NT2/D1 (cell line): ENCODE measurements around the gene MARCHF9.
"Not testable (repeated sequence)": the region's sequence is repeated elsewhere in the genome, so short reads cannot be mapped to it uniquely, and the experiment has no call there.

ENCODE experiments used
- DNase-seq: peaks from one replicate; pipeline ENCODE4 v3.0.0-alpha.2; 2011; ENCODE audit warnings: low read depth, low spot score
- H3K27me3 ChIP-seq: 2 replicates; pipeline ENCODE4 v1.6.0; 2011; ENCODE audit warnings: mild to moderate bottlenecking; ENCODE audit not compliant: insufficient read length, insufficient read depth
- H3K36me3 ChIP-seq: 2 replicates; pipeline ENCODE4 v1.6.1; 2011; ENCODE audit warnings: mild to moderate bottlenecking, low read length, mixed read lengths; ENCODE audit not compliant: insufficient read depth, insufficient read length
- H3K4me1 ChIP-seq: 2 replicates; pipeline ENCODE4 v1.5.1; 2011; ENCODE audit not compliant: insufficient read depth, insufficient read length
- H3K4me3 ChIP-seq: 2 replicates; pipeline ENCODE4 v1.5.1; 2011; ENCODE audit warnings: low read depth; ENCODE audit not compliant: insufficient read length
- H3K9ac ChIP-seq: 2 replicates; pipeline ENCODE4 v1.6.0; 2011; ENCODE audit warnings: low read depth; ENCODE audit not compliant: insufficient read length
- H3K9me3 ChIP-seq: 2 replicates; pipeline ENCODE4 v1.5.1; 2011; ENCODE audit warnings: mild to moderate bottlenecking, low read length; ENCODE audit not compliant: insufficient read depth
- SUZ12 ChIP-seq: IDR thresholded peaks from 2 replicates; pipeline ENCODE4 v1.6.1; 2011; ENCODE audit not compliant: insufficient read length, insufficient read depth; ENCODE audit errors: extremely low read depth
- YY1 ChIP-seq: IDR thresholded peaks from 2 replicates; pipeline ENCODE4 v1.6.1; 2011; ENCODE audit not compliant: insufficient read length, insufficient read depth
- ZNF274 ChIP-seq: IDR thresholded peaks from 2 replicates; pipeline ENCODE4 v1.6.1; 2011; ENCODE audit warnings: mild to moderate bottlenecking, low read depth, low read length

Gene MARCHF9

GRCh38 chr12:57767305-57767698 lies 12.4 kb downstream of the MARCHF9 start:
- Histone ChIP-seq H3K9ac (peak overlapping the region; percentile 57), H3K9me3 (no peaks in the 10 kb centered on the region; the same call in 1 of the 2 replicates), H3K36me3 (peaks cover 45% of the 10 kb centered on the region), H3K27me3 (peaks cover 39% of the 10 kb centered on the region), H3K4me3 (peak overlapping the region; percentile 16), H3K4me1 (peaks cover 15% of the 10 kb centered on the region)
- DNase-seq, result no peak
- TF ChIP-seq SUZ12 (no peak), ZNF274 (no peak), YY1 (no peak)

- Histone ChIP-seq H3K36me3 (peaks cover 39% of the 10 kb centered on the region), H3K4me1 (peaks cover 15% of the 10 kb centered on the region), H3K27me3 (peaks cover 39% of the 10 kb centered on the region), H3K9ac (no peak overlapping the region), H3K4me3 (no peak overlapping the region), H3K9me3 (no peaks in the 10 kb centered on the region; the same call in 1 of the 2 replicates)
- no peak for DNase-seq
- TF ChIP-seq ZNF274 (no peak), YY1 (no peak), SUZ12 (no peak)
Measured at GRCh38 chr12:57767876-57768275, 13.0 kb downstream of the MARCHF9 start.

GRCh38 chr12:57769594-57769993 lies 14.7 kb downstream of the MARCHF9 start:
- DNase-seq, result no peak
- TF ChIP-seq ZNF274 (no peak), YY1 (no peak), SUZ12 (no peak)
- peaks cover 15% of the 10 kb centered on the region for H3K4me1 ChIP-seq
- H3K9me3 ChIP-seq, result no peaks in the 10 kb centered on the region
- no peak overlapping the region for H3K9ac ChIP-seq
- H3K4me3 ChIP-seq, result no peak overlapping the region
- H3K36me3 ChIP-seq, result peaks cover 38% of the 10 kb centered on the region
- peaks cover 23% of the 10 kb centered on the region for H3K27me3 ChIP-seq

GRCh38 chr12:57770734-57771133 lies 15.8 kb downstream of the MARCHF9 start:
- Histone ChIP-seq H3K4me1 (peaks cover 10% of the 10 kb centered on the region), H3K36me3 (peaks cover 42% of the 10 kb centered on the region), H3K9ac (peak overlapping the region; percentile 29), H3K9me3 (no peaks in the 10 kb centered on the region), H3K4me3 (no peak overlapping the region), H3K27me3 (peaks cover 12% of the 10 kb centered on the region)
- TF ChIP-seq ZNF274 (no peak), YY1 (no peak), SUZ12 (no peak)
- no peak for DNase-seq

- peaks cover 5% of the 10 kb centered on the region for H3K4me1 ChIP-seq
- peaks cover 42% of the 10 kb centered on the region for H3K36me3 ChIP-seq
- peak overlapping the region; percentile 95 for H3K9ac ChIP-seq
- H3K27me3 ChIP-seq, result peaks cover 6% of the 10 kb centered on the region
- no peaks in the 10 kb centered on the region for H3K9me3 ChIP-seq
- peak; percentile 92 for DNase-seq
- peak overlapping the region; percentile 94 for H3K4me3 ChIP-seq
- TF ChIP-seq SUZ12 (no peak), YY1 (no peak), ZNF274 (no peak)
Measured at GRCh38 chr12:57771236-57771872, 16.5 kb downstream of the MARCHF9 start.

GRCh38 chr12:57771873-57772428 lies 17.0 kb downstream of the MARCHF9 start, which contains the start of gene METTL1:
TSS of gene METTL1 (minus strand) at chr12:57772105. CDS start at chr12:57772083, 22 bp downstream.
- no peaks in the 10 kb centered on the region for H3K9me3 ChIP-seq
- H3K4me1 ChIP-seq, result peaks cover under 1% of the 10 kb centered on the region
- peaks cover 44% of the 10 kb centered on the region for H3K36me3 ChIP-seq
- TF ChIP-seq ZNF274 (no peak), YY1 (peak; percentile 68), SUZ12 (no peak)
- H3K27me3 ChIP-seq, result no peaks in the 10 kb centered on the region
- H3K4me3 ChIP-seq, result peak within 1 kb of the TSS; percentile 94
- H3K9ac ChIP-seq, result peak within 1 kb of the TSS; percentile 95
- peak; percentile 97 for DNase-seq

DNA sequence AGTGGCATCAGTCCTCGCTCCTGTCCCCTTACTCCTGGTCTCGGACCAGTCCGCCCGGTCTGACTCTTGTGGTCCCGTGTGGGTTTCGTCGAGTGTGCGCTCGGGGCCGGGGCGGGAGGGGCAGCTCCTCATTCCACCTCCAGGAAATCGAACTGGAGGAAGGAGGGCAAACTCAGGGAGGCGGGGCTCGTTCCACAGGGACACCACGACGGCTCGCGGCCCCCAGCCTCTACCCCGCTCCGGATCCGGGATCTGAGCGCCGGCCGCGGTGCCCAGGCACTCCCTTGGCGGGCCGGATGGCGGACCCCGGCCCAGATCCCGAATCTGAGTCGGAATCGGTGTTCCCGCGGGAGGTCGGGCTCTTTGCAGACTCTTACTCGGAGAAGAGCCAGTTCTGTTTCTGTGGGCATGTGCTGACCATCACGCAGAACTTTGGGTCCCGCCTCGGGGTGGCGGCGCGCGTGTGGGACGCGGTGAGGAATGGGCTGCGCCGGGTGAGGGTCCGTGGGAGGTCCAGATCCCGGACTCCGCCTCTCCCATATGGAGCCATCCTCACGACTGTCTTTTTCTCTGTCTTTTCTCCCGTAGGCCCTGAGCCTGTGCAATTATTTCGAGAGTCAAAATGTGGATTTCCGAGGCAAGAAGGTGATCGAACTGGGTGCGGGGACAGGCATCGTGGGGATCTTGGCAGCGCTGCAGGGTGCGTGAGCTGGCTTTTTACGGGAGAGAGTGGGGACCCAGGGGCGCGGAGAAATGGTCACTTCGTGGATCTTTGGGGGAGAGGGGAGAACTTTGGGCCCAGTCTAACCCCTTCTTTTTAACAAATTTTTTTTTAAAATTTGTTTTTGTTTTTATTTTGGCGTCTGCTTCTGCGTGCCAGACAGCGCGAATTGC lies 17.8 kb downstream of the MARCHF9 start, which contains the start of gene EEF1AKMT3:
Gene EEF1AKMT3, plus strand, starts transcription at position 186 of the 894 bp plus-strand sequence. Its CDS starts 111 bp downstream, at position 297.
- TF ChIP-seq ZNF274 (no peak), YY1 (no peak), SUZ12 (no peak)
- DNase-seq, result no peak
- peak within 1 kb of the TSS; percentile 95 for H3K9ac ChIP-seq

DNA sequence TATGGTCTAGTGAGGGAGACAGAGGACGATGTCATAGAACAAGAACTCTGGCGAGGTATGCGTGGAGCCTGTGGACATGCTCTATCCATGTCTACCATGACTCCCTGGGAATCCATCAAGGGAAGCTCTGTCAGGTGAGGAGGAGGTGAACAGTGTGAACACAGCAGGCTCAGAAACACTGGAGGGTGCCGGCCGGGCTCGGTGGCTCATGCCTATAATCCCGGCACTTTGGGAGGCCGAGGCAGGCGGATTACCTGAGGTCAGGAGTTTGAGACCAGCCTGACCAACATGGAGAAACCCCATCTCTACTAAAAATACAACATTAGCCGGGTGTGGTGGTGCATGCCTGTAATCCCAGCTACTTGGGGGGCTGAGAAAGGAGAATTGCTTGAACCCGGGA lies 19.7 kb downstream of the MARCHF9 start:
- H3K4me3 ChIP-seq, H3K4me1 ChIP-seq, H3K27me3 ChIP-seq, DNase-seq, H3K9me3 ChIP-seq, H3K9ac ChIP-seq: not testable (repeated sequence)
- peaks cover 20% of the 10 kb centered on the region for H3K36me3 ChIP-seq

More for the DNA sequence above, 17.8 kb downstream of the MARCHF9 start, which contains the start of gene EEF1AKMT3:
- Histone ChIP-seq H3K27me3 (no peaks in the 10 kb centered on the region), H3K4me3 (peak within 1 kb of the TSS; percentile 94), H3K4me1 (no peaks in the 10 kb centered on the region), H3K9me3 (no peaks in the 10 kb centered on the region), H3K36me3 (peaks cover 40% of the 10 kb centered on the region)
